Measurements from ENCODE around the gene ME1.

Gene ME1

GRCh38 chr6:83226517-83226916 is 204.3 kb downstream of the ME1 start:
- no peak for TF ChIP-seq CTCF (IDR thresholded peaks at IDR 0.05)
- H3K4me1 ChIP-seq, result no peaks in the 10 kb centered on the region
- H3K79me2 ChIP-seq, result no peaks in the 10 kb centered on the region
- no peak overlapping the region for H2AFZ ChIP-seq
- H3K4me3 ChIP-seq (ENCODE audit: low read depth, low read length), result no peak overlapping the region
- H3K9ac ChIP-seq, result no peak overlapping the region
- no peak overlapping the region for H3K27ac ChIP-seq
- no peaks in the 10 kb centered on the region for H3K27me3 ChIP-seq (ENCODE audit: control insufficient read depth, insufficient read depth, low read length)
- no peaks in the 10 kb centered on the region for H3K36me3 ChIP-seq (ENCODE audit: control insufficient read depth, insufficient read depth, low read length)
- H3K4me2 ChIP-seq (ENCODE audit: low read length), result no peak overlapping the region
- no peaks in the 10 kb centered on the region for H3K9me3 ChIP-seq (ENCODE audit: control insufficient read depth, low read length)

- H3K9ac ChIP-seq, result no peak overlapping the region
- TF ChIP-seq CTCF (IDR thresholded peaks at IDR 0.05), result peak; percentile 63
- no peak overlapping the region for H3K4me2 ChIP-seq (ENCODE audit: low read length)
- H3K79me2 ChIP-seq, result no peaks in the 10 kb centered on the region
- no peaks in the 10 kb centered on the region for H3K36me3 ChIP-seq (ENCODE audit: control insufficient read depth, insufficient read depth, low read length)
- H3K27me3 ChIP-seq (ENCODE audit: control insufficient read depth, insufficient read depth, low read length), result no peaks in the 10 kb centered on the region
- H3K4me1 ChIP-seq, result no peaks in the 10 kb centered on the region
- no peaks in the 10 kb centered on the region for H3K9me3 ChIP-seq (ENCODE audit: control insufficient read depth, low read length)
- no peak overlapping the region for H3K27ac ChIP-seq
- no peak overlapping the region for H3K4me3 ChIP-seq (ENCODE audit: low read depth, low read length)
- no peak overlapping the region for H2AFZ ChIP-seq
Observed at GRCh38 chr6:83221889-83222479, 208.9 kb downstream of the ME1 start.

- no peak overlapping the region for H3K9ac ChIP-seq
- H3K27ac ChIP-seq, result no peak overlapping the region
- H3K9me3 ChIP-seq (ENCODE audit: control insufficient read depth, low read length), result no peaks in the 10 kb centered on the region
- no peaks in the 10 kb centered on the region for H3K27me3 ChIP-seq (ENCODE audit: control insufficient read depth, insufficient read depth, low read length)
- H3K79me2 ChIP-seq, result no peaks in the 10 kb centered on the region
- H2AFZ ChIP-seq, result no peak overlapping the region
- no peak for TF ChIP-seq CTCF (IDR thresholded peaks at IDR 0.05)
- no peak overlapping the region for H3K4me3 ChIP-seq (ENCODE audit: low read depth, low read length)
- H3K4me1 ChIP-seq, result no peaks in the 10 kb centered on the region
- H3K4me2 ChIP-seq (ENCODE audit: low read length), result no peak overlapping the region
- no peaks in the 10 kb centered on the region for H3K36me3 ChIP-seq (ENCODE audit: control insufficient read depth, insufficient read depth, low read length)
Observed at GRCh38 chr6:83221276-83221675, 209.6 kb downstream of the ME1 start.

GRCh38 chr6:83220121-83220520 is 210.7 kb downstream of the ME1 start:
- Histone ChIP-seq H3K9me3 (ENCODE audit: control insufficient read depth, low read length) (no peaks in the 10 kb centered on the region), H3K36me3 (ENCODE audit: control insufficient read depth, insufficient read depth, low read length) (no peaks in the 10 kb centered on the region), H3K4me3 (ENCODE audit: low read depth, low read length) (no peak overlapping the region), H3K27ac (no peak overlapping the region), H3K4me1 (no peaks in the 10 kb centered on the region), H3K9ac (no peak overlapping the region), H3K4me2 (ENCODE audit: low read length) (no peak overlapping the region), H3K79me2 (no peaks in the 10 kb centered on the region), H3K27me3 (ENCODE audit: control insufficient read depth, insufficient read depth, low read length) (no peaks in the 10 kb centered on the region), H2AFZ (no peak overlapping the region)
- TF ChIP-seq CTCF (IDR thresholded peaks at IDR 0.05), result no peak

GRCh38 chr6:83218646-83219045 is 212.2 kb downstream of the ME1 start:
- no peaks in the 10 kb centered on the region for H3K36me3 ChIP-seq (ENCODE audit: control insufficient read depth, insufficient read depth, low read length)
- H3K4me1 ChIP-seq, result no peaks in the 10 kb centered on the region
- no peaks in the 10 kb centered on the region for H3K9me3 ChIP-seq (ENCODE audit: control insufficient read depth, low read length)
- TF ChIP-seq CTCF (IDR thresholded peaks at IDR 0.05), result no peak
- no peak overlapping the region for H2AFZ ChIP-seq
- no peak overlapping the region for H3K4me3 ChIP-seq (ENCODE audit: low read depth, low read length)
- H3K27ac ChIP-seq, result no peak overlapping the region
- no peaks in the 10 kb centered on the region for H3K79me2 ChIP-seq
- no peak overlapping the region for H3K4me2 ChIP-seq (ENCODE audit: low read length)
- no peaks in the 10 kb centered on the region for H3K27me3 ChIP-seq (ENCODE audit: control insufficient read depth, insufficient read depth, low read length)
- no peak overlapping the region for H3K9ac ChIP-seq

All from parathyroid adenoma (tissue), 2 donors.